IMR-90 (cell line): ENCODE measurements around the gene PAX3. TPM values are rescaled to one million over a fixed set of nuclear protein-coding genes. Genes with fewer than 3 reads are reported as not detected.

ENCODE experiments used
- ATAC-seq: fragments of 200-7000 bp; cut with Tn5 transposase; 2 replicates; pipeline ENCODE4 v1.9.1; 2020; ENCODE audit warnings: low read depth, mild to moderate bottlenecking, moderate library complexity
- BruUV-seq: library from RNA; stranded (reverse); fragments of 400-500 nt; replicated peaks from 2 replicates; lab custom pipeline; 2021; lab: Mats Ljungman, UMichigan
- CTCF ChIA-PET: fragments of 300-600 bp; formaldehyde crosslinking; extraction: SDS; loops from one replicate; lab custom pipeline; 2021; ENCODE audit warnings: antibody characterized with exemption; lab: Yijun Ruan, JAX
- POLR2A ChIA-PET: fragments of 300-600 bp; sonication (Branson Sonifier 250); formaldehyde crosslinking; loops from one replicate; lab custom pipeline; 2022; ENCODE audit warnings: antibody characterized with exemption; ENCODE audit not compliant: unreplicated experiment; lab: Charles Lee
- DNase-seq: peaks from one replicate; pipeline ENCODE4 v3.0.0; 2013
- H2AFZ ChIP-seq: replicated peaks from 2 replicates; pipeline ENCODE3; 2013; ENCODE audit warnings: low read length, mild to moderate bottlenecking; ENCODE audit not compliant: poor library complexity
- H2AK5ac ChIP-seq: 2 replicates; pipeline ENCODE4 v1.6.1; 2013; ENCODE audit warnings: low read depth, low read length, inconsistent platforms
- H2AK9ac ChIP-seq: replicated peaks from 2 replicates; pipeline ENCODE3; 2013; ENCODE audit warnings: mild to moderate bottlenecking, low read depth, low read length, moderate library complexity; ENCODE audit not compliant: poor library complexity
- H2BK120ac ChIP-seq: 2 replicates; pipeline ENCODE4 v1.6.1; 2013; ENCODE audit warnings: low read depth, low read length, inconsistent platforms
- H2BK15ac ChIP-seq: 3 replicates; pipeline ENCODE4 v1.6.1; 2013; ENCODE audit warnings: low read depth, low read length, inconsistent platforms
- H2BK20ac ChIP-seq: 2 replicates; pipeline ENCODE4 v1.6.1; 2013; ENCODE audit warnings: low read depth, mild to moderate bottlenecking, inconsistent platforms, low read length, moderate library complexity
- H2BK5ac ChIP-seq: 2 replicates; pipeline ENCODE4 v1.6.1; 2013; ENCODE audit warnings: mild to moderate bottlenecking, low read depth, low read length, inconsistent platforms; ENCODE audit not compliant: poor library complexity, severe bottlenecking
- H3K14ac ChIP-seq: replicated peaks from 2 replicates; pipeline ENCODE4 v1.6.1; 2013; ENCODE audit warnings: low read depth, low read length, inconsistent platforms
- H3K18ac ChIP-seq: 2 replicates; pipeline ENCODE4 v1.6.1; 2013; ENCODE audit warnings: low read depth, low read length, control low read depth
- H3K23ac ChIP-seq: 2 replicates; pipeline ENCODE4 v1.6.1; 2013; ENCODE audit warnings: low read depth, low read length, inconsistent platforms
- H3K27ac ChIP-seq: 2 replicates; pipeline ENCODE4 v1.5.1; 2013; ENCODE audit warnings: mild to moderate bottlenecking, control low read depth, low read length; ENCODE audit not compliant: insufficient read depth
- H3K27me3 ChIP-seq: 2 replicates; pipeline ENCODE4 v1.6.1; 2013; ENCODE audit warnings: low read length; ENCODE audit not compliant: control insufficient read depth, insufficient read depth
- H3K36me3 ChIP-seq: 2 replicates; pipeline ENCODE4 v1.6.1; 2013; ENCODE audit warnings: low read length, mixed read lengths; ENCODE audit not compliant: control insufficient read depth, insufficient read depth
- H3K4ac ChIP-seq: 2 replicates; pipeline ENCODE4 v1.6.1; 2013; ENCODE audit warnings: low read depth, low read length, inconsistent platforms
- H3K4me1 ChIP-seq: 2 replicates; pipeline ENCODE4 v1.6.1; 2013; ENCODE audit warnings: low read length, mixed read lengths; ENCODE audit not compliant: control insufficient read depth, insufficient read depth
- H3K4me2 ChIP-seq: 2 replicates; pipeline ENCODE4 v1.6.1; 2013; ENCODE audit warnings: low read depth, mild to moderate bottlenecking, control low read depth, low read length, moderate library complexity
- H3K4me3 ChIP-seq: 2 replicates; pipeline ENCODE4 v1.5.1; 2013; ENCODE audit warnings: low read depth, mild to moderate bottlenecking, control low read depth, low read length, moderate library complexity; ENCODE audit not compliant: insufficient read depth
- H3K56ac ChIP-seq: 2 replicates; pipeline ENCODE4 v1.6.1; 2013; ENCODE audit warnings: low read length, inconsistent platforms; ENCODE audit not compliant: insufficient read depth; ENCODE audit errors: extremely low read depth
- H3K79me1 ChIP-seq, 2 experiments: 2 replicates each; pipeline ENCODE4 v1.6.1; 2013; ENCODE audit warnings: low read length in 2 of 2, inconsistent platforms in 1 of 2, low read depth in 1 of 2
- H3K9ac ChIP-seq: 2 replicates; pipeline ENCODE4 v1.6.1; 2013; ENCODE audit warnings: low read depth, low read length, control low read depth
- H3K9me1 ChIP-seq: 2 replicates; pipeline ENCODE4 v1.6.1; 2013; ENCODE audit warnings: low read length, inconsistent platforms; ENCODE audit not compliant: insufficient read depth
- H3K9me3 ChIP-seq: 2 replicates; pipeline ENCODE4 v1.6.1; 2013; ENCODE audit warnings: low read length; ENCODE audit not compliant: control insufficient read depth, insufficient read depth
- H4K20me1 ChIP-seq: 2 replicates; pipeline ENCODE4 v1.6.1; 2013; ENCODE audit warnings: low read length, inconsistent platforms; ENCODE audit not compliant: insufficient read depth
- H4K5ac ChIP-seq: 2 replicates; pipeline ENCODE4 v1.6.1; 2013; ENCODE audit warnings: mild to moderate bottlenecking, low read depth, low read length, control low read depth
- H4K8ac ChIP-seq, 2 experiments: 2 replicates each; pipeline ENCODE4 v1.6.1; 2013; ENCODE audit warnings: low read depth in 2 of 2, low read length in 2 of 2, control low read depth in 1 of 2, inconsistent platforms in 1 of 2
- H4K91ac ChIP-seq: 2 replicates; pipeline ENCODE4 v1.6.1; 2013; ENCODE audit warnings: low read depth, low read length, inconsistent platforms; ENCODE audit not compliant: insufficient read depth
- BHLHE40 ChIP-seq: fragments of 150-350 bp; IDR thresholded peaks from 2 replicates; pipeline ENCODE4 v1.6.1; 2016; ENCODE audit warnings: mild to moderate bottlenecking, low read depth, low read length
- CEBPB ChIP-seq: IDR thresholded peaks from 2 replicates; pipeline ENCODE4 v1.6.1; 2012; ENCODE audit warnings: low read depth, low read length, improper control_type of control experiment
- CHD1 ChIP-seq: IDR thresholded peaks from 2 replicates; pipeline ENCODE4 v1.6.1; 2012; ENCODE audit warnings: low read depth, low read length, improper control_type of control experiment
- MXI1 ChIP-seq: IDR thresholded peaks from 2 replicates; pipeline ENCODE4 v1.6.1; 2012; ENCODE audit warnings: low read depth, mild to moderate bottlenecking, low read length, moderate library complexity, borderline replicate concordance
- RAD21 ChIP-seq: IDR thresholded peaks from 2 replicates; pipeline ENCODE4 v1.6.1; 2012; ENCODE audit warnings: low read length, improper control_type of control experiment
- USF2 ChIP-seq: fragments of 150-350 bp; IDR thresholded peaks from 2 replicates; pipeline ENCODE4 v1.6.1; 2017; ENCODE audit warnings: mild to moderate bottlenecking, antibody characterized with exemption, low read length, low read depth
- WGBS, 2 experiments: methylation state at CpG; one replicate each; pipeline versions ENCODE4 v1.1.5 to v1.1.7; 2013; ENCODE audit warnings: missing lambda C conversion rate in 2 of 2; ENCODE audit not compliant: insufficient read length in 1 of 2; ENCODE audit errors: extremely low coverage in 2 of 2; 5-methylcytosine and 5-hydroxymethylcytosine counted together
- dilution Hi-C: fragments of 300-500 bp; cut with HindIII; formaldehyde crosslinking; loops from one replicate; pipeline ENCODE4 v1.14.3; 2018; ENCODE audit warnings: low sequenced_read_pairs; ENCODE audit not compliant: unreplicated experiment
- in situ Hi-C: fragments of 300-500 bp; cut with MboI; formaldehyde crosslinking; loops from 3 replicates; pipeline ENCODE4 v1.14.3; 2019; ENCODE audit warnings: low sequenced_read_pairs, inconsistent platforms, mixed read lengths
- intact Hi-C: fragments of 100-400 bp; cut with micrococcal nuclease; formaldehyde crosslinking; loops from 2 replicates; pipeline ENCODE4 v1.10.0; 2022
- polyA plus RNA-seq, 3 experiments: library from polyadenylated mRNA; depleted of rRNA; stranded (reverse); fragments of >200 nt; gene quantifications; 2 replicates each; pipeline ENCODE4 v1.2.3, GENCODE V29; 2012; ENCODE audit warnings: low replicate concordance in 1 of 3
- total RNA-seq: library from RNA; depleted of rRNA; stranded (reverse); fragments of >200 nt; gene quantifications from 2 replicates; pipeline ENCODE4 v1.2.3, GENCODE V29; 2012

Gene PAX3
- total and polyA plus RNA-seq, 2 of the 4 experiments (the other 2 are of a cell fraction): not detected

GRCh38 chr2:222303045-222303827 lies 4.4 kb upstream of the PAX3 start:
- intact Hi-C loops (no loop called here), dilution Hi-C loops (no loop called here), in situ Hi-C loops (no loop called here)
- Histone ChIP-seq H3K9ac (no peak overlapping the region), H3K27ac (no peak overlapping the region), H3K9me1 (no peaks in the 10 kb centered on the region), H2AFZ (no peak overlapping the region), H2BK5ac (no peak overlapping the region), H3K56ac (no peak overlapping the region), H2BK20ac (no peak overlapping the region), H2AK9ac (no peak overlapping the region), H3K79me1 (no peaks in the 10 kb centered on the region), H3K9me3 (peaks cover 23% of the 10 kb centered on the region), H3K36me3 (no peaks in the 10 kb centered on the region), H4K5ac (no peak overlapping the region), H2BK15ac (no peak overlapping the region), H4K91ac (no peak overlapping the region), H3K23ac (no peak overlapping the region), H3K4me1 (peaks cover 2% of the 10 kb centered on the region; the same call in 1 of the 2 replicates), H3K4me3 (no peak overlapping the region), H3K4ac (no peak overlapping the region), H4K20me1 (no peaks in the 10 kb centered on the region), H3K14ac (no peak overlapping the region), H4K8ac (no peak overlapping the region), H2AK5ac (no peak overlapping the region), H3K18ac (no peak overlapping the region), H2BK120ac (no peak overlapping the region), H3K4me2 (no peak overlapping the region), H3K27me3 (peaks cover 100% of the 10 kb centered on the region)
- ChIA-PET CTCF (interaction anchor here (0.8 to 0.9 kb wide), 2 partner anchors 68 to 279 kb away, joined by 3 to 4 read pairs; no protein-coding TSS in a partner anchor), POLR2A (no interaction called here)
- BruUV-seq: no TSS peak
- TF ChIP-seq MXI1: no peak
- TF ChIP-seq RAD21: no peak
- no peak for TF ChIP-seq USF2
- TF ChIP-seq CEBPB: no peak
- no peak for TF ChIP-seq CHD1
- no peak for TF ChIP-seq BHLHE40
- DNase-seq (no peak), ATAC-seq (no peak)
- WGBS, 2 experiments: 6% methylated on average over 13 of the region's 24 CpGs; no CpG with 5 or more reads in 1 of the 2 experiments
